OCI-LY7 (cell line): ENCODE data around the gene CLDN1. TPM values are rescaled to one million over a fixed set of nuclear protein-coding genes. Genes with fewer than 3 reads are reported as not detected.

Experiments
- BruUV-seq: library from RNA; stranded (reverse); fragments of 400-500 nt; replicated peaks from 2 replicates; lab custom pipeline; 2021; lab: Mats Ljungman, UMichigan
- CTCF ChIA-PET: fragments of 300-600 bp; sonication (Branson Sonifier 250); formaldehyde crosslinking; loops from one replicate; lab custom pipeline; 2022; ENCODE audit warnings: antibody characterized with exemption; ENCODE audit not compliant: unreplicated experiment; lab: Charles Lee
- POLR2A ChIA-PET: fragments of 300-600 bp; sonication (Branson Sonifier 250); formaldehyde crosslinking; loops from one replicate; lab custom pipeline; 2022; ENCODE audit warnings: antibody characterized with exemption; lab: Charles Lee
- DNase-seq: peaks from one replicate; pipeline ENCODE4 v3.0.0-alpha.2; 2015; ENCODE audit warnings: low spot score
- H2AFZ ChIP-seq: fragments of 200-600 bp; sonication (generic), shearing (Covaris generic); 2 replicates; pipeline ENCODE4 v1.6.1; 2014; ENCODE audit warnings: mild to moderate bottlenecking, antibody characterized with exemption, low read length, moderate library complexity
- H3K27ac ChIP-seq: fragments of 200-600 bp; sonication (generic); 2 replicates; pipeline ENCODE4 v1.5.1; 2014; ENCODE audit warnings: mixed run types, low read depth, mild to moderate bottlenecking, moderate library complexity, low read length, inconsistent platforms; ENCODE audit not compliant: poor library complexity, severe bottlenecking
- H3K36me3 ChIP-seq: fragments of 200-600 bp; sonication (generic); 2 replicates; pipeline ENCODE4 v1.6.1; 2014; ENCODE audit warnings: mild to moderate bottlenecking, antibody characterized with exemption, low read length, moderate library complexity, mixed read lengths; ENCODE audit not compliant: insufficient read depth
- H3K4me1 ChIP-seq: fragments of 200-600 bp; sonication (generic); 2 replicates; pipeline ENCODE4 v1.5.1; 2014; ENCODE audit warnings: mild to moderate bottlenecking, low read length; ENCODE audit not compliant: insufficient read depth, poor library complexity, severe bottlenecking
- H3K4me2 ChIP-seq: fragments of 200-600 bp; sonication (generic); 2 replicates; pipeline ENCODE4 v1.6.1; 2014; ENCODE audit warnings: mild to moderate bottlenecking, low read length
- H3K4me3 ChIP-seq: fragments of 200-600 bp; sonication (generic); 2 replicates; pipeline ENCODE4 v1.5.1; 2014; ENCODE audit warnings: mild to moderate bottlenecking, low read depth, low read length; ENCODE audit not compliant: poor library complexity, severe bottlenecking
- H3K79me2 ChIP-seq: fragments of 200-600 bp; sonication (generic); 2 replicates; pipeline ENCODE4 v1.6.1; 2016; ENCODE audit warnings: low read depth, mild to moderate bottlenecking, low read length, moderate library complexity, mixed read lengths; ENCODE audit not compliant: insufficient read depth
- H3K9me2 ChIP-seq: fragments of 200-600 bp; sonication (generic); 2 replicates; pipeline ENCODE4 v1.6.1; 2016; ENCODE audit warnings: mild to moderate bottlenecking, low read length, mixed read lengths; ENCODE audit not compliant: insufficient read depth
- H3K9me3 ChIP-seq: fragments of 200-600 bp; sonication (generic); 2 replicates; pipeline ENCODE4 v1.6.1; 2014; ENCODE audit warnings: mild to moderate bottlenecking, mixed run types, low read length, mixed read lengths
- H4K20me1 ChIP-seq: fragments of 200-600 bp; sonication (generic); 2 replicates; pipeline ENCODE4 v1.6.1; 2014; ENCODE audit warnings: mild to moderate bottlenecking, antibody characterized with exemption, low read length, moderate library complexity, mixed read lengths; ENCODE audit not compliant: insufficient read depth
- CTCF ChIP-seq: fragments of 200-600 bp; sonication (generic); conservative IDR thresholded peaks from 2 replicates; pipeline ENCODE4 v1.5.1; 2014; ENCODE audit warnings: mild to moderate bottlenecking, antibody characterized with exemption, low read length, moderate library complexity, mixed read lengths
- EZH2phosphoT487 ChIP-seq: fragments of 200-600 bp; sonication (generic); IDR thresholded peaks from 2 replicates; pipeline ENCODE4 v1.6.1; 2018; ENCODE audit warnings: low read depth, borderline replicate concordance, mild to moderate bottlenecking, mixed run types, antibody characterized with exemption, low read length, moderate library complexity, mixed read lengths
- intact Hi-C: fragments of 100-400 bp; cut with micrococcal nuclease; formaldehyde crosslinking; loops from one replicate; pipeline ENCODE4 v1.10.0; 2022; ENCODE audit not compliant: unreplicated experiment
- total RNA-seq, 2 experiments: library from RNA; depleted of rRNA in 1 of 2; stranded (reverse); fragments of >200 nt in 1 of 2; shearing (Covaris generic) in 1 of 2; gene quantifications; 2 replicates each; pipeline ENCODE4 v1.2.3, GENCODE V29; 2014 to 2022

Gene CLDN1
- total RNA-seq, 2 experiments from 2014 or later, result not detected

- Histone ChIP-seq H3K79me2 (no peaks in the 10 kb centered on the region), H3K4me3 (no peak overlapping the region), H3K36me3 (no peaks in the 10 kb centered on the region), H3K4me2 (no peak overlapping the region), H3K9me3 (no peaks in the 10 kb centered on the region), H3K4me1 (no peaks in the 10 kb centered on the region), H2AFZ (no peak overlapping the region), H3K27ac (no peak overlapping the region), H3K9me2 (no peaks in the 10 kb centered on the region), H4K20me1 (no peaks in the 10 kb centered on the region)
- BruUV-seq, result no TSS peak
- DNase-seq, result no peak
- TF ChIP-seq CTCF (no peak), EZH2phosphoT487 (no peak)
- CTCF ChIA-PET, result no interaction called here
- intact Hi-C loops, result no loop called here
- POLR2A ChIA-PET, result no interaction called here
These were observed 55.9 kb downstream of the CLDN1 start for GRCh38 chr3:190266265-190266912.

- ChIA-PET POLR2A (no interaction called here), CTCF (no interaction called here)
- BruUV-seq, result no TSS peak
- H3K9me3 ChIP-seq, result no peaks in the 10 kb centered on the region
- no peak overlapping the region for H3K4me3 ChIP-seq
- H3K4me2 ChIP-seq, result no peak overlapping the region
- no peaks in the 10 kb centered on the region for H4K20me1 ChIP-seq
- TF ChIP-seq EZH2phosphoT487, result no peak
- TF ChIP-seq CTCF, result no peak
- no peaks in the 10 kb centered on the region for H3K79me2 ChIP-seq
- no peak for DNase-seq
- H3K4me1 ChIP-seq, result no peaks in the 10 kb centered on the region
- intact Hi-C loops, result no loop called here
- H2AFZ ChIP-seq, result no peak overlapping the region
- no peaks in the 10 kb centered on the region for H3K9me2 ChIP-seq
- no peak overlapping the region for H3K27ac ChIP-seq
- no peaks in the 10 kb centered on the region for H3K36me3 ChIP-seq
These were observed 56.5 kb downstream of the CLDN1 start for GRCh38 chr3:190265796-190266195.

- CTCF ChIA-PET, result no interaction called here
- BruUV-seq, result no TSS peak
- no peak overlapping the region for H3K4me3 ChIP-seq
These were observed 57.1 kb downstream of the CLDN1 start for GRCh38 chr3:190265126-190265525.

More at GRCh38 chr3:190265126-190265525, 57.1 kb downstream of the CLDN1 start:
- no peaks in the 10 kb centered on the region for H4K20me1 ChIP-seq
- TF ChIP-seq EZH2phosphoT487 (no peak), CTCF (no peak)
- H3K36me3 ChIP-seq, result no peaks in the 10 kb centered on the region
- intact Hi-C loops, result no loop called here
- no peaks in the 10 kb centered on the region for H3K9me3 ChIP-seq
- no peak overlapping the region for H2AFZ ChIP-seq
- no peak for DNase-seq
- no peak overlapping the region for H3K27ac ChIP-seq
- H3K9me2 ChIP-seq, result no peaks in the 10 kb centered on the region
- H3K4me1 ChIP-seq, result no peaks in the 10 kb centered on the region
- POLR2A ChIA-PET, result interaction anchor here (0.7 kb wide), 1 partner anchor 475 kb away, joined by 3 read pairs; no protein-coding TSS in a partner anchor
- no peak overlapping the region for H3K4me2 ChIP-seq
- no peaks in the 10 kb centered on the region for H3K79me2 ChIP-seq
